Stimulated activated CD8-positive, alpha-beta memory T cell treated with anti-CD3 and anti-CD28 coated beads, Interleukin-4, amount 100 ng/mL, for 1 hour (primary cell): ENCODE measurements around the gene UCKL1.

Experiments
- DNase-seq, 2 donors: peaks; one replicate each; pipeline ENCODE4 v3.0.0-alpha.2; 2020; ENCODE audit warnings: low read depth in 2 of 2, low spot score in 1 of 2

The UCKL1 gene

DNA sequence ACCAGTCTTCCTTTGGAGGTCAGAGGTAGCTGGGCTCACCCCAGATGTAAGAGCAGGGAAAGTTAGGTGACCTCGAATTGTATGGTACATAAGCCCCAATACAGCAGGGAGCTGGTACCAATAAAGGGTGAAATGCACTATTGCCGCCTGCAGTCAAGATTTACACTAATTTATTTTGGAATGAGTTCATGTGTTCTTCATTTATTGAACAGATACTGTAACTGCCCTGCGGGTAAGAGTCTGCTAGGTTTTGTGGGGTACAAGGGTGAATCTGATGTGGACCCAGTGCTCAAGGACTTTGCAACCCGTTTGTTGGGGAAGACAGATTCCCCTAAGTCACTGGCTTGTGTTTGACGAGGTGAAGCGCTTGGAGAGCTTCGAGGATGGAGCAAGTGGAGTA lies 63.8 kb downstream of the UCKL1 start:
- DNase-seq: no peak

GRCh38 chr20:63891061-63892002 lies 64.9 kb downstream of the UCKL1 start:
- no peak for DNase-seq

GRCh38 chr20:63890616-63891015 lies 65.6 kb downstream of the UCKL1 start:
- no peak for DNase-seq

DNA sequence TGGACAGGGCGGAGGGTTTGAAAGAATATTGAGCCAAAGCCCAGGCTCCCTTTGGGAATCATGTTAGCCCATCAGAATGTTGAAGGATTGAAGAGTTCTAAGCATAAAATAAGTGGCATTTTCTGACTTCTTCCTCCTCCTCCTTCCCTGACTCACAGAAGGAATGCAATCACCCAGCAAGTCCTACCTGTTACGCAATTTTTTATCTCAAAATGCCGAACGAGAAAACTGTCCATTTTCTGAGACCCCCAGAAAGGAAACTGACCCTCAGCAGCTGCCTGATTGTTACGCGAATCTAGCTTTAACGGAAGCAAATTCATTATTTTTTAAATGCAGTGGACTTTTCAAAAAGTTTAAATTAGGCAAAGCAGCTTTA lies 66.0 kb downstream of the UCKL1 start:
- no peak for DNase-seq
